ENCODE results near the gene COPG1. TPM values are rescaled to one million over a fixed set of nuclear protein-coding genes. Genes with fewer than 3 reads are reported as not detected.

The COPG1 gene
- total and polyA plus RNA-seq, 2 experiments from 2014 or later, result 169 to 185 TPM

- Histone ChIP-seq H3K4me2 (peak overlapping the region; percentile 38), H3K79me2 (no peaks in the 10 kb centered on the region), H3K9me2 (replicated peaks; ENCODE audit: insufficient read depth) (no peaks in the 10 kb centered on the region), H3K27ac (peak overlapping the region; percentile 58), H3K36me3 (replicated peaks; ENCODE audit: insufficient read depth, low read depth) (no peaks in the 10 kb centered on the region), H3K4me1 (ENCODE audit: insufficient read depth) (peaks cover 8% of the 10 kb centered on the region), H4K20me1 (ENCODE audit: insufficient read depth, poor library complexity, severe bottlenecking) (no peaks in the 10 kb centered on the region), H3K9me3 (ENCODE audit: low read depth) (no peaks in the 10 kb centered on the region), H3K4me3 (no peak overlapping the region), H2AFZ (no peak overlapping the region), H3K27me3 (no peaks in the 10 kb centered on the region)
- no peak for TF ChIP-seq EZH2phosphoT487 (IDR thresholded peaks at IDR 0.05; ENCODE audit: low read depth, severe bottlenecking, unreplicated experiment)
- no peak for TF ChIP-seq CTCF (IDR thresholded peaks at IDR 0.05; ENCODE audit: poor library complexity)
- no peak for TF ChIP-seq EZH2 (IDR thresholded peaks at IDR 0.05; ENCODE audit: borderline replicate concordance)
- peak; percentile 16 for DNase-seq (ENCODE audit: low spot score)
- 50% methylated on average over 4 of the region's 4 CpGs for WGBS (ENCODE audit: low lambda C conversion rate, missing lambda C conversion rate)
Measured at GRCh38 chr3:129207479-129207878, 41.9 kb upstream of the COPG1 start.

- Histone ChIP-seq H3K4me1 (ENCODE audit: insufficient read depth) (peaks cover 8% of the 10 kb centered on the region), H3K79me2 (no peaks in the 10 kb centered on the region), H3K4me3 (no peak overlapping the region), H2AFZ (peak overlapping the region; percentile 14), H3K9me2 (replicated peaks; ENCODE audit: insufficient read depth) (no peaks in the 10 kb centered on the region), H3K27me3 (no peaks in the 10 kb centered on the region), H3K9me3 (ENCODE audit: low read depth) (no peaks in the 10 kb centered on the region), H3K4me2 (peak overlapping the region; percentile 34), H4K20me1 (ENCODE audit: insufficient read depth, poor library complexity, severe bottlenecking) (no peaks in the 10 kb centered on the region), H3K36me3 (replicated peaks; ENCODE audit: insufficient read depth, low read depth) (no peaks in the 10 kb centered on the region), H3K27ac (no peak overlapping the region)
- 79% methylated on average over 1 of the region's 1 CpG for WGBS (ENCODE audit: low lambda C conversion rate, missing lambda C conversion rate)
- no peak for DNase-seq (ENCODE audit: low spot score)
- no peak for TF ChIP-seq EZH2 (IDR thresholded peaks at IDR 0.05; ENCODE audit: borderline replicate concordance)
- TF ChIP-seq EZH2phosphoT487 (IDR thresholded peaks at IDR 0.05; ENCODE audit: low read depth, severe bottlenecking, unreplicated experiment), result no peak
- no peak for TF ChIP-seq CTCF (IDR thresholded peaks at IDR 0.05; ENCODE audit: poor library complexity)
Measured at GRCh38 chr3:129211345-129211744, 38.1 kb upstream of the COPG1 start.

GRCh38 chr3:129211772-129212171 is 37.6 kb upstream of the COPG1 start:
- peaks cover 8% of the 10 kb centered on the region for H3K4me1 ChIP-seq (ENCODE audit: insufficient read depth)
- no peaks in the 10 kb centered on the region for H3K9me3 ChIP-seq (ENCODE audit: low read depth)
- H3K4me2 ChIP-seq, result peak overlapping the region; percentile 34
- H3K36me3 ChIP-seq (replicated peaks; ENCODE audit: insufficient read depth, low read depth), result no peaks in the 10 kb centered on the region
- H2AFZ ChIP-seq, result no peak overlapping the region
- TF ChIP-seq CTCF (IDR thresholded peaks at IDR 0.05; ENCODE audit: poor library complexity) (no peak), EZH2phosphoT487 (IDR thresholded peaks at IDR 0.05; ENCODE audit: low read depth, severe bottlenecking, unreplicated experiment) (no peak), EZH2 (IDR thresholded peaks at IDR 0.05; ENCODE audit: borderline replicate concordance) (no peak)
- no peaks in the 10 kb centered on the region for H3K79me2 ChIP-seq
- H3K27me3 ChIP-seq, result no peaks in the 10 kb centered on the region
- DNase-seq (ENCODE audit: low spot score), result peak; percentile 69
- H3K4me3 ChIP-seq, result no peak overlapping the region
- no peaks in the 10 kb centered on the region for H3K9me2 ChIP-seq (replicated peaks; ENCODE audit: insufficient read depth)
- 63% methylated on average over 6 of the region's 6 CpGs for WGBS (ENCODE audit: low lambda C conversion rate, missing lambda C conversion rate)
- H4K20me1 ChIP-seq (ENCODE audit: insufficient read depth, poor library complexity, severe bottlenecking), result no peaks in the 10 kb centered on the region
- H3K27ac ChIP-seq, result no peak overlapping the region

DNA sequence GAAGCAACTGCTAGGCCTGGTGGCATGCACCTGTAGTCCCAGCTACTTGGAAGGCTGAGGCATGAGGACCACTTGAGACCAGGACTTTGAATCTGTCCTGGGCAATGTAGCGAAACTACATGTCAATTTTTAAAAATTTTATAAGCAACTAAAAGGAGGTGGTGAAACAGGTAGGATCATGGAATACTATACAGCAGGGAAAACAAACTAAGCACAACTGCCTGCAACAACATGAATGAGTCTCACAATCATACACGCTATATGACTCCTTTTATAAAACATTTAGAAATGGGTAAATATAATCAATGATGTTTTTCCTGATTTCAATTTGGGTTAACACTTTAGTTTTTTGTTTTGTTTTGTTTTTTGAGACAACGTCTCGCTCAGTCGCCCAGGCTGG is 36.2 kb upstream of the COPG1 start:
- TF ChIP-seq EZH2 (IDR thresholded peaks at IDR 0.05; ENCODE audit: borderline replicate concordance) (no peak), CTCF (IDR thresholded peaks at IDR 0.05; ENCODE audit: poor library complexity) (no peak), EZH2phosphoT487 (IDR thresholded peaks at IDR 0.05; ENCODE audit: low read depth, severe bottlenecking, unreplicated experiment) (no peak)
- 94% methylated on average over 5 of the region's 5 CpGs for WGBS (ENCODE audit: low lambda C conversion rate, missing lambda C conversion rate)
- Histone ChIP-seq H3K79me2 (no peaks in the 10 kb centered on the region), H3K36me3 (replicated peaks; ENCODE audit: insufficient read depth, low read depth) (no peaks in the 10 kb centered on the region), H3K4me2 (no peak overlapping the region), H3K4me3 (no peak overlapping the region), H4K20me1 (ENCODE audit: insufficient read depth, poor library complexity, severe bottlenecking) (no peaks in the 10 kb centered on the region), H2AFZ (no peak overlapping the region), H3K9me2 (replicated peaks; ENCODE audit: insufficient read depth) (no peaks in the 10 kb centered on the region), H3K4me1 (ENCODE audit: insufficient read depth) (peaks cover 8% of the 10 kb centered on the region), H3K9me3 (ENCODE audit: low read depth) (no peaks in the 10 kb centered on the region), H3K27me3 (peaks cover 5% of the 10 kb centered on the region), H3K27ac (no peak overlapping the region)
- no peak for DNase-seq (ENCODE audit: low spot score)

Data from hepatocyte (in vitro differentiated cells).